C4-2B (cell line): ENCODE measurements around the gene RRBP1.

Experiments
- CTCF ChIP-seq: fragments of 450-650 bp; conservative IDR thresholded peaks from 2 replicates; pipeline ENCODE4 v1.5.1; 2017; ENCODE audit warnings: mild to moderate bottlenecking
- ZFX ChIP-seq: fragments of 450-650 bp; IDR thresholded peaks from 2 replicates; pipeline ENCODE4 v1.6.1; 2017

GRCh38 chr20:17671565-17671964 is 10.5 kb downstream of the RRBP1 start:
- TF ChIP-seq CTCF (no peak), ZFX (no peak)
